SKM-1 (cell line): ENCODE measurements around the gene MFSD6L.

Source experiments
- DNase-seq: peaks from one replicate; lab custom pipeline; 2025; ENCODE audit not compliant: unreplicated experiment; lab: John Stamatoyannopoulos, UW

MFSD6L gene

DNA sequence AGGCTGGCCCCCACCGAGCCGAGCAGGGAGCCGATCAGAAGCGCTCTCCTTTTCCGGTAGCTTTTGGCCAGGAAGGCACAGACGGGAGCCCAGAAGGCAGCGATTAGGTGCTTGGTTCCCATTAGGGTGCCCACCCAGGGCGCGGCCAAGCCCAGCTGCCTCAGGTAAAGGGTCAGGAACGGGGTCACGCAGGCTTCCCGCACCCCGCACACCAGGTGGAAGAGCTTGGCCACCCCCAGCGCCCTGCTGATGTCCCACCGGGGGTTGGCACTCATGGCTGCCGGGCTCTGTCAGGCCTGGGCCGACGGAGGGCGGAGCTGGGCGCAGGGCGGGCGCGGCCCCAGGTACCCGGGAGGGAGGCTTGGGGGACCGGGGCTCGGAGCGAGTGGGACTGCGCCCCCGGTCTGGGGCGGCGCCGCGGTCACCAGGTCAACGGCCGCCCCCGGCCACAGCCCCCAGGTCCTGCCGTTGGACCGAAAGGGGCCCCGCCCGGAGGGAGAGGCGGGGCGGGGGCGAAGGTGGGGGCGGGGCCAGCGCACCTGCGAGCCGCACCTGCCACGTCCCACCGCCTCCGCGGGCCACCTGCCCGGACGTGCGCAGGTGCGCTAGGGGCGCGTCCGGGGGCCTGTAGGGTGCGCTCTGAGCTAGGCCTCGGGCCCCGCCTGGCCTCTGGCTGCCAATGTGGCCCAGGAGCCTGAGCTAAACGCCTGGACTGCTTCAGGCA, at the start of gene MFSD6L:
MFSD6L (minus strand) TSS at position 520 of the 724 bp plus-strand sequence; CDS start at position 275, 245 bp downstream.
- DNase-seq, result no peak

GRCh38 chr17:8847891-8848290, 48.7 kb upstream of the MFSD6L start:
- DNase-seq, result no peak

- DNase-seq, result no peak
Measured at GRCh38 chr17:8846768-8847211, 47.6 kb upstream of the MFSD6L start.

DNA sequence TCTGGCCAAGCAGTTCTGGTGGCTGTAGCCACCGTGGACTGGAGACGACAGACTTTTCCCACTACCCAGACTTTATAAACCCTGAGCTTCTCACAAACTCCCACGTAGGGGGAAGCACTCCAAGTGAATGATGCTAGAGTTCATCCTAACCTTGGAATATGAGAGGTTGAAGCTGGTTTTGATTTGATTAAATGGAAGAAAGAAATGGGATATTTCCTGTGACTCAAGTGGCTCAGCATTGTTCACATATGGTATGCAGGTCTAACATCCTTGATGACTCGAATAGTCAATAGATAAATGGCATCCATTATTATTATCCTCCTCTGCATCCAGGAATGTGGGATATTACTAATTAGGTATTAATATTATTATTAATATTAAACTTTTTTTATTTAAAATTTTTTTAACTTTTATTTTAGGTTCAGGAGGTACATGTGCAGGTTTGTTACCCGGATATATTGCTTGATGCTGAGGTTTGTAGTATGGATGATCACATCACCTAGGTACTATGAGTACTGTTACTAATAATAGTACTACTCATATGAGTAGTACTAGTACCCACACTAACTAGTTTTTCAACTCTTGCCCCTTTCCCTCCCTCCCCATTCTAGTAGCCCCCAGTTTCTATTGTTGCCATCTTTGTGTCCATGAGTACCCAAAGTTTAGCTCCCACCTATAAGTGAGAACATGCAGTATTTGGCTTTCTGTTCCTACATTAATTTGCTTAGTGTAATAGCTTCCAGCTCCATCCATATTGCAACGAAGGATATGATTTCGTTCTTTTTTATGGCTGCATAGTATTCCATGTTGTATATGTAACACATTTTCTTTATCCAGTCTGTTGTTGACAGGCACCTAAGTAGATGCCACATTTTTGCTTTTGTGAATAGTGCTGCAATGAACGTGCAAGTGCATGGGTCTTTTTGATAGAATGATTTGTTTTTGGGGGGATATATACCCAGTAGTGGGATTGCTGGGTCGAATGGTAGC, 45.4 kb upstream of the MFSD6L start:
- no peak for DNase-seq

GRCh38 chr17:8843344-8843743, 44.2 kb upstream of the MFSD6L start:
- no peak for DNase-seq

GRCh38 chr17:8841844-8842243, 42.7 kb upstream of the MFSD6L start:
- DNase-seq, result no peak

GRCh38 chr17:8839410-8839935, 40.3 kb upstream of the MFSD6L start:
- no peak for DNase-seq

GRCh38 chr17:8838551-8839095, 39.5 kb upstream of the MFSD6L start:
- no peak for DNase-seq

GRCh38 chr17:8837563-8838075, 38.5 kb upstream of the MFSD6L start:
- DNase-seq, result no peak

- DNase-seq, result no peak
Measured at GRCh38 chr17:8836821-8837562, 37.8 kb upstream of the MFSD6L start.

- DNase-seq, result no peak
Measured at GRCh38 chr17:8835631-8836364, 36.6 kb upstream of the MFSD6L start.

DNA sequence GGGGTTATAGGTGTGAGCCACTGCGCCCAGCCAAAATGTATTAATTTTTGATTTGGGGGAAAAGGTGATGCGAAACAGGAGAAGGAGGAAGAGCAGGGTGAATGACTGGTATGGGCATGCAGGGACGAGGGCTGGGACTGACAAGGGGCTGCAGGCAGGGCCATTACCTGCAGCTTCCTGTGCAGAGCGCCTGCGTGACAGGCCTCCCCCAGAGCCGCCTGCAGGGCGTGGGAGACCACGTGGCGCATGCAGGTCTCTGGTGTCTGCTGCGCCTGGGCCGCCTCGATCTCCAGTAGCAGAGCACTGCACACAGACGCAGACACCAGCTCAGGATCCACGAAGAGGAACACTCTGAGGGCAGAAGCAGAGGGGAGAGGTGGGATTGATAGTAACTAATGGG, 35.9 kb upstream of the MFSD6L start:
- no peak for DNase-seq

DNA sequence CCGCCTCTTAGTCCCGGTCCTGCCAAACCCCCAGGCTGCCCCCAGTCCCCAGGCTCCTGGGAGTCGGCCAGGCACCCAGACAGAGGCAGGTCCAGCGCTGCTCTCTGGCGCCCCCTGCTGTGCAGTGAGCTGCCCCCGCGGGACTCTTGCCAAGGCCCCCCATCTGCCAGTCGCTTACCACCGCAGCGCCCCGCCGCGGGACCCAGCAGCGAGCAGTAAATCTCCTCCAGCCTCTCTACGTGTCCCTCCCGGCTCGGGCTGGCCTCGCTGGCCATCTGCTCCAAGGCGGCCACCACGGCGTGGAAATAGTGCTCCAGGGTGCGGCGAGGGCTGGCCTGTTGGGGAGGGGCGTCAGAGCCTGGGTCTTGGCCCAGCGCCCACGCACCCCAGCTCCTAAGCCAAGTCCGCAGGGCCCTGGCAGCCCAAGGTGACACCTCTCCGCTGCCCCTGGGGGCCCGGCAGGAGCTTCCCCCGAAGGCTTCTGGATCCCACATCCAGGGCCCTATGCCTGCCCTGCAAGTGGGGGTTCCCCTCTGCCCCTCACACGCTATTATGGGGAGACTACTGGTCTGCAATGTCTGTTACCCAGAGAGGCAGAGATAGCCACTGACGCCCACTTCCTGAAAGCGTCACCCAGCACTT, 33.7 kb upstream of the MFSD6L start:
- no peak for DNase-seq

DNA sequence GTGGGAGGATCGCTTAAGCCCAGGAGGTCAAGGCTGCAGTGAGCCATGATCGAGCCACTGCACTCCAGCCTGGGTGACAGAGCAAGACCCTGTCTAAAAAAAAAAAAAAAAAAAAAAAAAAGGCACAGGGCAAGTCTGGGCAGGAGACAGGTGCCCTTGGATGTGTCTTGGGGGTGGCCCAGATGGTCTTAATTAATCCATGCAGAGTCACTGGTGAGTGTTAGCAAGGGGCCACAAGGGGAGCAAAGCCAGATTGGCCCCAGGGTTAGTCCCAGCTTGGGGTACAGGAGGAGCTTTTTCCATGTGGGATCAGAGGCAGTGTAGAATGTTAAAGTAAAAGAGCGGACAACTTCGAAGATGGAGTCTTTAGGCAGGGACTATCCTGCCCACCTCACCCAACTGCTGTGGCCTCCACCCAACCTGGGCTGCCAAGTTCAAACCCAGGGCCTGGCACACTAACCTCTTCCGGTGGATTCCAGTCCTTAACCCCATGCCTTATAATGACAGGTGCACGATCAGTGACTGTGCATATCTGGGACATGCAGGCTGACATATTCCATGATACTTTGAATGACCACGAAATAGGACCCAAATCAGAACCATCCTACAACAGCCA, 32.2 kb upstream of the MFSD6L start:
- DNase-seq, result no peak

- no peak for DNase-seq
Measured at GRCh38 chr17:8830141-8830540, 31.0 kb upstream of the MFSD6L start.

DNA sequence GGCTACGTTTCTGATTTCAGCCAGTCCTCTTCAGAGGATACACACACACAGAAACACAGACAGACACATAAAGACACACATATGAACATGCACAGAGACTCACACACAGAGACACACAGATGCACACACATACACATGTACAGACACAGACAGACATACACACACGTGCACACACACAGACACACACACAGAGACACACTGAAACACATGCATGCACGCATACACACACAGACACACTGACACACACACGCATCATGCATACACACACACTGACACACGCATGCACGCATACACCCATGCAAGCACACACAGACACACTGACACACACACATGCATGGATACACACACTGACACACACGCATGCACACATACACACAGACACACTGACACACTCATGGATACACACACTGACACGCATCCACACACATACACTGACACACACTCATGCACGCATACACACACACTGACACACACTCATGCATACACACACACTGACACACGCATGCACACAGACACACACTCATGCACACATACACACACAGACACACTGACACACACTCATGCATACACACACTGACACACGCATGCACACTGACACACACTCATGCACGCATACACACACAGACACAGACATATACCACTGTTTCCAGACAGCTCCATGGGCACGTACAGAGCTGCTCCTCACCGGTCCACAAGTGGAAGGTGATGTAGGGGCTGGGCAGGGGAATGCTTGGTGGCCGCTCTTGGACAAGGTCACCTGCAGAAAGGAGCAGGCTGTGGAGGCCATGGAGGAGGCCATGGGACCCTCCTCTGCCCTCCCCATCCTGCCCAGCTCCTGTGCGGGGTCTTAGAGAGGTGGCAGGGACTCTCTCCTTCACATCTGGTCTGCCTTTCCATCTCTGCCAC, 30.1 kb upstream of the MFSD6L start:
- no peak for DNase-seq

DNA sequence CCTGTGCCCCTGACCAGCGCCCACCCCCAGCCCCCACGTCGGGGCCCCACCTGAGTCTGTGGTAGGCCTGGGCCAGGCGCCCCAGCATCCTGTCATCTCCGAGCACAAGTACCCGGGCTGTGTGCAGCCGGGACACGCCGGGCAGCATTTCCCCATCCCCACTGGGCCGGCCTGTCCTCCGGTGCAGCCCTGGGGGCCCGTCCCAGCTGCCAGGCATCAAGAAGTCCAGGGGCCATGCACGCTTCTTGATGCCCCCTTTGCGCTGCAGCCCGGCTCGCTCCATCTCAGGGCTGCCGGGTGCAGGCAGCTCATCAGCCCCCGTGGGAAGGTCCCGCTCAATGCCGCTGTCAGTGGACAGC, 29.3 kb upstream of the MFSD6L start:
- DNase-seq, result no peak
